PC-3 (cell line): ENCODE data around the gene PPP1R1C. TPM values are rescaled to one million over a fixed set of nuclear protein-coding genes. Genes with fewer than 3 reads are reported as not detected.

ENCODE experiments used
- ATAC-seq: fragments of 200-7000 bp; cut with Tn5 transposase; 2 replicates; pipeline ENCODE4 v1.9.1; 2020; ENCODE audit warnings: mild to moderate bottlenecking, moderate library complexity
- BruUV-seq: library from RNA; stranded (reverse); fragments of 400-500 nt; replicated peaks from 2 replicates; lab custom pipeline; 2021; lab: Mats Ljungman, UMichigan
- CTCF ChIA-PET: fragments of 300-600 bp; sonication (Branson Sonifier 250); formaldehyde crosslinking; loops from one replicate; lab custom pipeline; 2022; ENCODE audit warnings: antibody characterized with exemption; lab: Charles Lee
- POLR2A ChIA-PET: fragments of 300-600 bp; sonication (Branson Sonifier 250); formaldehyde crosslinking; loops from one replicate; lab custom pipeline; 2022; ENCODE audit warnings: antibody characterized with exemption; ENCODE audit not compliant: unreplicated experiment; lab: Charles Lee
- DNase-seq: peaks from one replicate; pipeline ENCODE4 v3.0.0-alpha.2; 2015
- H2AFZ ChIP-seq: fragments of 300-600 bp; sonication (generic); 2 replicates; pipeline ENCODE4 v1.6.0; 2016; ENCODE audit warnings: antibody characterized with exemption, low read length
- H3F3A ChIP-seq: fragments of 300-600 bp; sonication (generic); one replicate; pipeline ENCODE4 v1.6.0; 2017; ENCODE audit warnings: antibody characterized with exemption, low read length, control low read depth, mild to moderate bottlenecking; ENCODE audit not compliant: unreplicated experiment
- H3K27ac ChIP-seq: fragments of 300-600 bp; sonication (generic); 2 replicates; pipeline ENCODE4 v1.5.1; 2016; ENCODE audit warnings: mild to moderate bottlenecking, low read length
- H3K27me3 ChIP-seq: fragments of 300-600 bp; sonication (generic); 2 replicates; pipeline ENCODE4 v1.6.1; 2016; ENCODE audit warnings: low read length, mixed read lengths
- H3K36me3 ChIP-seq: fragments of 300-600 bp; sonication (generic); 2 replicates; pipeline ENCODE4 v1.6.1; 2016; ENCODE audit warnings: low read depth, mixed run types, low read length, mixed read lengths
- H3K4me1 ChIP-seq: fragments of 300-600 bp; sonication (generic); 2 replicates; pipeline ENCODE4 v1.5.1; 2016; ENCODE audit warnings: low read length; ENCODE audit not compliant: insufficient read depth
- H3K4me2 ChIP-seq: fragments of 300-600 bp; sonication (generic); 2 replicates; pipeline ENCODE4 v1.6.0; 2016; ENCODE audit warnings: low read length
- H3K4me3 ChIP-seq: fragments of 300-600 bp; sonication (generic); 2 replicates; pipeline ENCODE4 v1.5.1; 2016; ENCODE audit warnings: mild to moderate bottlenecking, low read length, mixed read lengths
- H3K79me2 ChIP-seq: fragments of 300-600 bp; sonication (generic); 2 replicates; pipeline ENCODE4 v1.6.1; 2017; ENCODE audit warnings: low read length, mixed read lengths
- H3K9ac ChIP-seq: fragments of 300-600 bp; sonication (generic); 2 replicates; pipeline ENCODE4 v1.6.0; 2016; ENCODE audit warnings: mild to moderate bottlenecking, low read length
- H3K9me2 ChIP-seq: fragments of 300-600 bp; sonication (generic); replicated peaks from 2 replicates; pipeline ENCODE4 v1.6.1; 2016; ENCODE audit warnings: mixed run types, low read length, mixed read lengths
- H3K9me3 ChIP-seq: fragments of 300-600 bp; sonication (generic); 2 replicates; pipeline ENCODE4 v1.6.1; 2016; ENCODE audit warnings: low read length, mixed read lengths
- H4K20me1 ChIP-seq: fragments of 300-600 bp; sonication (generic); 2 replicates; pipeline ENCODE4 v1.6.1; 2016; ENCODE audit warnings: low read length, mixed read lengths
- EZH2 ChIP-seq: fragments of 300-600 bp; sonication (generic); IDR thresholded peaks from one replicate; pipeline ENCODE4 v1.6.1; 2017; ENCODE audit warnings: antibody characterized with exemption, mild to moderate bottlenecking, low read length; ENCODE audit not compliant: unreplicated experiment
- EZH2phosphoT487 ChIP-seq: fragments of 300-600 bp; sonication (generic); IDR thresholded peaks from 2 replicates; pipeline ENCODE4 v1.6.1; 2018; ENCODE audit warnings: mild to moderate bottlenecking, antibody characterized with exemption, low read length, borderline replicate concordance
- intact Hi-C: fragments of 100-400 bp; cut with micrococcal nuclease; formaldehyde crosslinking; loops from 2 replicates; pipeline ENCODE4 v1.9.0; 2023
- total RNA-seq: library from RNA; depleted of rRNA; stranded (reverse); fragments of >200 nt; gene quantifications from 2 replicates; pipeline ENCODE4 v1.2.3, GENCODE V29; 2014
- TF ChIP-seq, protein P1 (sequence below): fragments of 300-600 bp; sonication (generic); conservative IDR thresholded peaks from 2 replicates; pipeline ENCODE4 v1.5.1; 2017; ENCODE audit warnings: antibody characterized with exemption, low read depth, mild to moderate bottlenecking, low read length

PPP1R1C gene
- total RNA-seq, 1 experiment from 2014 or later, result 1.4 TPM

DNA sequence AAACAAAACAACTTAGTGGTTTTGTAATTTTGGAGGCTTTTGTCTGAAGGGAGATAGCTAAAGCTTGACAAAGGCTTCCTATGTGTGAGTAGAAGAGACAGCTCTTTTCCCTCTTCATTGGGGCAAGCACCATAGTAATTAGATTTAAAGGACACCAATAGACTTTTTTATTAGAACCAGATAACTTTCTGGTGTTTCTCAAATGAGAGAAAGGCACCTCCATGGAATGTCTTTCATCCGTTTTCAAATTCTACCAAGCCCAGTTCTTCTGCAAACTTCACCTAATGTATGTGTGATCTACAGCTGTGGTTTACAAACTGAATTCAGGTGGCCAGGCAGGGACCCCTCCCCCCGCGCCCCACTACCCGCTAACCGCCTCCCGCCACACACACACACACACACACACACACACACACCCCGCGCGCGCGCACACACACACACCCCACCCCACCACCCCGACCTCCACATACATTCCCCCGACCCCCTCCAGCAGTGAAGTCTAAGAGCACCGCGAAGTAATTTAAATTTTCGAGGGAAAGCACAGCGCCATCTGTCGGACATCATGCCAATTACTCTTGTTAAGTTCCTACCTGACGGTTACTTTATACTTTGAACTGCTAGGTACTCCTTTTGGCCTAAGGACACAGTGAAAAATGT is 31.6 kb upstream of the PPP1R1C start:
- H3K27me3 ChIP-seq, result no peaks in the 10 kb centered on the region
- ChIA-PET CTCF (interaction anchor here (0.6 to 0.8 kb wide), 4 partner anchors 13 to 75 kb away, joined by 3 to 12 read pairs (median 4); no protein-coding TSS in a partner anchor), POLR2A (no interaction called here)
- DNase-seq, result peak; percentile 83
- BruUV-seq, result no TSS peak
- peak overlapping the region; percentile 61 for H2AFZ ChIP-seq
- peak; percentile 42 for ATAC-seq
- H3K9me3 ChIP-seq, result no peaks in the 10 kb centered on the region
- no peaks in the 10 kb centered on the region for H3K79me2 ChIP-seq
- H3K4me2 ChIP-seq, result peak overlapping the region; percentile 57
- peak overlapping the region; percentile 45 for H3K4me3 ChIP-seq
- no peak for TF ChIP-seq EZH2phosphoT487
- TF ChIP-seq EZH2, result no peak
- TF ChIP-seq, protein P1, sequence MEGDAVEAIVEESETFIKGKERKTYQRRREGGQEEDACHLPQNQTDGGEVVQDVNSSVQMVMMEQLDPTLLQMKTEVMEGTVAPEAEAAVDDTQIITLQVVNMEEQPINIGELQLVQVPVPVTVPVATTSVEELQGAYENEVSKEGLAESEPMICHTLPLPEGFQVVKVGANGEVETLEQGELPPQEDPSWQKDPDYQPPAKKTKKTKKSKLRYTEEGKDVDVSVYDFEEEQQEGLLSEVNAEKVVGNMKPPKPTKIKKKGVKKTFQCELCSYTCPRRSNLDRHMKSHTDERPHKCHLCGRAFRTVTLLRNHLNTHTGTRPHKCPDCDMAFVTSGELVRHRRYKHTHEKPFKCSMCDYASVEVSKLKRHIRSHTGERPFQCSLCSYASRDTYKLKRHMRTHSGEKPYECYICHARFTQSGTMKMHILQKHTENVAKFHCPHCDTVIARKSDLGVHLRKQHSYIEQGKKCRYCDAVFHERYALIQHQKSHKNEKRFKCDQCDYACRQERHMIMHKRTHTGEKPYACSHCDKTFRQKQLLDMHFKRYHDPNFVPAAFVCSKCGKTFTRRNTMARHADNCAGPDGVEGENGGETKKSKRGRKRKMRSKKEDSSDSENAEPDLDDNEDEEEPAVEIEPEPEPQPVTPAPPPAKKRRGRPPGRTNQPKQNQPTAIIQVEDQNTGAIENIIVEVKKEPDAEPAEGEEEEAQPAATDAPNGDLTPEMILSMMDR, result peak; percentile 79
- H3K9ac ChIP-seq, result no peak overlapping the region
- no peaks in the 10 kb centered on the region for H3K9me2 ChIP-seq
- H3K27ac ChIP-seq, result peak overlapping the region; percentile 57
- H3K4me1 ChIP-seq, result peaks cover 35% of the 10 kb centered on the region
- H4K20me1 ChIP-seq, result no peaks in the 10 kb centered on the region
- no peaks in the 10 kb centered on the region for H3K36me3 ChIP-seq
- intact Hi-C loops, result loop anchor here (2.0 to 5.0 kb wide), 4 partner anchors 52 to 211 kb away; no protein-coding TSS in a partner anchor
- H3F3A ChIP-seq, result peaks cover 3% of the 10 kb centered on the region

DNA sequence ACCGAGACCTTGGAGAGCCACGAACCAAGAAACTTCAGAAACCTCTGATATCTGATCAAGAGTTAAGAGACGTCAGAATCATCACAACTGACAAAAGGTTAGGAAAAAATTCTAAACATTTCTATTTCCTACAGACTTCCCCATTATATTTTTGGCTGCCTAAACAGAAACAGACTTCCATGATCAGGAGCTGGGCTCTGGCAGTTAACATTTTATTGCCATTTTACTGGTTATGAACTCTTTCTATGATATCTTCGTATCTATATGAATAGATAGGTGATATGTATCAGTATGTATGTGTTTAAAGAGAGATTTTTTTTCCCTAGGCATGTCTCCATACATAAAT is 31.1 kb upstream of the PPP1R1C start:
- intact Hi-C loops, result loop anchor here (2.0 to 5.0 kb wide), 4 partner anchors 52 to 212 kb away; no protein-coding TSS in a partner anchor
- Histone ChIP-seq H3F3A (peaks cover 3% of the 10 kb centered on the region), H2AFZ (peak overlapping the region; percentile 61), H3K9me2 (no peaks in the 10 kb centered on the region), H3K9me3 (no peaks in the 10 kb centered on the region), H3K79me2 (no peaks in the 10 kb centered on the region), H3K4me1 (peaks cover 35% of the 10 kb centered on the region), H3K4me2 (peak overlapping the region; percentile 57), H3K27ac (peak overlapping the region; percentile 57), H3K4me3 (peak overlapping the region; percentile 45; the same call in 1 of the 2 replicates), H4K20me1 (no peaks in the 10 kb centered on the region), H3K36me3 (no peaks in the 10 kb centered on the region), H3K9ac (no peak overlapping the region; the same call in 1 of the 2 replicates), H3K27me3 (no peaks in the 10 kb centered on the region)
- ChIA-PET CTCF (interaction anchor here (0.6 kb wide), 1 partner anchor 105 kb away, joined by 3 read pairs; no protein-coding TSS in a partner anchor), POLR2A (no interaction called here)
- TSS peak; percentile 76 for BruUV-seq
- ATAC-seq (peak; percentile 6; the same call in 1 of the 2 replicates), DNase-seq (no peak)
- TF ChIP-seq EZH2, result no peak
- TF ChIP-seq, protein P1, result no peak
- no peak for TF ChIP-seq EZH2phosphoT487
